Tibial artery (tissue), 4 donors: Measurements from ENCODE around the gene IL1RAPL2.
"Not testable (repeated sequence)": the region's sequence is repeated elsewhere in the genome, so short reads cannot be mapped to it uniquely, and the experiment has no call there.

Experiments used
- DNase-seq, 2 donors: peaks; one replicate each; pipeline ENCODE4 v3.0.0-alpha.2; 2019
- H3K27ac ChIP-seq, 2 donors: fragments of 200-600 bp; sonication (generic) in 1 of 2; 1 replicate in 1 of 2; 2 replicates in 1 of 2; pipeline ENCODE4 v1.5.1; 2018 to 2019; ENCODE audit warnings: mild to moderate bottlenecking in 1 of 2
- H3K27me3 ChIP-seq, 2 donors: fragments of 200-600 bp; sonication (generic) in 1 of 2; one replicate each; pipeline versions ENCODE4 v1.5.1 to v1.6.0; 2016 to 2019
- H3K36me3 ChIP-seq, 3 donors: fragments of 200-600 bp; sonication (generic) in 2 of 3; one replicate each; pipeline ENCODE4 v1.5.1; 2016 to 2019; ENCODE audit warnings: mild to moderate bottlenecking in 2 of 3
- H3K4me1 ChIP-seq, 4 donors: fragments of 200-600 bp; sonication (generic) in 2 of 4; 1 replicate in 3 of 4; 2 replicates in 1 of 4; pipeline ENCODE4 v1.5.1; 2016 to 2019
- H3K4me3 ChIP-seq, 2 donors: fragments of 200-600 bp; sonication (generic) in 1 of 2; 1 replicate in 1 of 2; 2 replicates in 1 of 2; pipeline ENCODE4 v1.5.1; 2018 to 2019; ENCODE audit warnings: mild to moderate bottlenecking in 2 of 2
- H3K9me3 ChIP-seq, 3 donors: fragments of 200-600 bp; sonication (generic) in 1 of 3; one replicate each; pipeline ENCODE4 v1.5.1; 2016 to 2019
- intact Hi-C: fragments of 100-400 bp; cut with DNase I; formaldehyde crosslinking; loops from one replicate; pipeline ENCODE4 v1.15.0; 2023; ENCODE audit warnings: low total_unique reads
- TF ChIP-seq, protein P1 (sequence below), 2 experiments: fragments of 200-600 bp in 1 of 2; fragments of 450-650 bp in 1 of 2; IDR thresholded peaks; one replicate each; pipeline ENCODE4 v1.5.1; 2017 to 2019; ENCODE audit warnings: antibody characterized with exemption in 2 of 2, mild to moderate bottlenecking in 1 of 2, moderate library complexity in 1 of 2

IL1RAPL2 gene

DNA sequence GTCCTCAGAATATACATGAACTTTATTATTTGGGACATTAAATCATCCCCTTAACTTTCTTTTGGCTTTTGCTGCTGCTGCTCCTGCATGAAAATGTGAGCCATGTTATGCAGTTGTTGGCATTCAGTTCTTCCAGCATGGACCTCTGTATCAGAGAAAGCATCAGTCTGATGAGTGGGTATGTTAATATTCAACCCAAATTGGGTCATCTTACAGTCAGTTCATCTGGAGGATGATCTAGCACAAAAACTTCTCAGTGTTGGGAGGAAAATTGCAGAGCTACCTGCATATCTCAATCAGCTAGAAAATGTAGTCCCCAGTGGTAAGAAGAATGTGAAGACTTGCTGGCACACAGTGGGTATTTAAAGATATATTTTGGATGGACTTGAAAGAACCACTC lies 96.7 kb downstream of the IL1RAPL2 start:
- no peak overlapping the region for H3K4me3 ChIP-seq
- no peak overlapping the region for H3K27ac ChIP-seq
- TF ChIP-seq, protein P1, sequence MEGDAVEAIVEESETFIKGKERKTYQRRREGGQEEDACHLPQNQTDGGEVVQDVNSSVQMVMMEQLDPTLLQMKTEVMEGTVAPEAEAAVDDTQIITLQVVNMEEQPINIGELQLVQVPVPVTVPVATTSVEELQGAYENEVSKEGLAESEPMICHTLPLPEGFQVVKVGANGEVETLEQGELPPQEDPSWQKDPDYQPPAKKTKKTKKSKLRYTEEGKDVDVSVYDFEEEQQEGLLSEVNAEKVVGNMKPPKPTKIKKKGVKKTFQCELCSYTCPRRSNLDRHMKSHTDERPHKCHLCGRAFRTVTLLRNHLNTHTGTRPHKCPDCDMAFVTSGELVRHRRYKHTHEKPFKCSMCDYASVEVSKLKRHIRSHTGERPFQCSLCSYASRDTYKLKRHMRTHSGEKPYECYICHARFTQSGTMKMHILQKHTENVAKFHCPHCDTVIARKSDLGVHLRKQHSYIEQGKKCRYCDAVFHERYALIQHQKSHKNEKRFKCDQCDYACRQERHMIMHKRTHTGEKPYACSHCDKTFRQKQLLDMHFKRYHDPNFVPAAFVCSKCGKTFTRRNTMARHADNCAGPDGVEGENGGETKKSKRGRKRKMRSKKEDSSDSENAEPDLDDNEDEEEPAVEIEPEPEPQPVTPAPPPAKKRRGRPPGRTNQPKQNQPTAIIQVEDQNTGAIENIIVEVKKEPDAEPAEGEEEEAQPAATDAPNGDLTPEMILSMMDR (IDR thresholded peaks at IDR 0.05), result no peak
- intact Hi-C loops, result no loop called here
- H3K4me1 ChIP-seq, result peaks cover 0 to 8% (median 2%) of the 10 kb centered on the region in 4 donors
- no peak for DNase-seq
- H3K27me3 ChIP-seq, result no peaks in the 10 kb centered on the region
- no peaks in the 10 kb centered on the region for H3K36me3 ChIP-seq
- H3K9me3 ChIP-seq, result no peaks in the 10 kb centered on the region

DNA sequence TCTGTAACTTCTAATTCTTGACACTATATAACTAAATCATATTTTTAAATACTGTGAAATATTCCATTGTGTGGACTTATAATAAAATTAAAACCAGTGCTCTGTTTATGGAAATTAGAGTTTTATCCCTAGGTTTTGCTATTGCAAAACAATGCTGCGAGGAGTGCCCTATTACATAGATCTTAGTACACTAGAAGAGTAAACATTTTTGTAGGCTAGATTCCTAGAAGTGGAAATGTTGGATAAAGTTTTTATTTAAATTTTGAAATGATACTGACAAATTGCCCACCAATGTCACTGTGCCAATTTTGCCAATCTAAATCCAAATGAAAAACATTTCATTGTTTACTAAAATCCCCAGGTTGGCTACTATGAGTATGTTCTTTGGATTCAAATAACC lies 99.7 kb downstream of the IL1RAPL2 start:
- Histone ChIP-seq H3K4me3 (no peak overlapping the region), H3K27me3 (no peaks in the 10 kb centered on the region), H3K27ac (no peak overlapping the region), H3K9me3 (no peaks in the 10 kb centered on the region), H3K36me3 (no peaks in the 10 kb centered on the region), H3K4me1 (no peaks in the 10 kb centered on the region)
- DNase-seq, result no peak
- intact Hi-C loops, result no loop called here
- TF ChIP-seq, protein P1 (IDR thresholded peaks at IDR 0.05), result no peak

DNA sequence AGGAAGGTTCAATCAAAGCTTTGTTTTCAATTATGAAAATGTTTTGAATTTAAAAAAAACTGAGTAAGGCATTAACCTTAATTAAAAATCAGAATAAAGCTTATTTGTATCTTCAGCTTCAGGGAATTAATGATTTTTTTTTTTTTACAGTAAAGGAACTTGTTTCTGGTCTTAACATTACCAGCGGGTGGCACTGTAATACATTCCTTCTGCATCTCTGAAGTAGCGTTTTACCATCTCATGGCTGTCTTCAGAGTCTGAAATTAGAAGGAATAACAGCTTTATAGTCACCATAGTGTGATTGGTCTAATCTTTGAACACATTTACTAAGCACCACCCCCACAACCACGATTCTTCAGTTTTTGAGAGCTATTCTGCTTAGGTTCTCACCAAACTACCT lies 102.6 kb downstream of the IL1RAPL2 start:
- Histone ChIP-seq H3K9me3 (no peaks in the 10 kb centered on the region), H3K4me3 (no peak overlapping the region), H3K27ac (no peak overlapping the region), H3K36me3 (no peaks in the 10 kb centered on the region), H3K4me1 (no peaks in the 10 kb centered on the region), H3K27me3 (no peaks in the 10 kb centered on the region)
- intact Hi-C loops, result no loop called here
- no peak for DNase-seq
- TF ChIP-seq, protein P1 (IDR thresholded peaks at IDR 0.05), result peak; percentile 27 to 31

DNA sequence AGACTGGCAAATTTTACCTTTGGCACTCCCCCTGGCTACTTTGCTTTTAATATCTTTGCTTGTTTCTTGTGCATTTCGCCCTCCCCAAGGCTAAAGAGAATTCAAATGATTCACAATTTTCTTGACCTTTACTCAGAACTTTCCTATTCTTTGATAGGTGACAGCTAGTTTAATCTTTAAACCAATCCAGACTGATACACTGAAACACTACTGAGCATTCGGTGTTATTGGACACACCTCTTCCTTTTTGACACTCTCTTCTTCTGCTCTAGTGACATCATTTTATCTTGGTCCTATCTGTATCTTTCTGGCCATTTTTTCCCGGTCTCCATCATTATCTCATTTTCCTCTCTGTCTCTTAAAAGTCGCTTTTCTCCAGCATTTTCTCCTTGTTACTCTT lies 103.1 kb downstream of the IL1RAPL2 start:
- H3K36me3 ChIP-seq, result no peaks in the 10 kb centered on the region
- DNase-seq, result no peak
- TF ChIP-seq, protein P1 (IDR thresholded peaks at IDR 0.05), result no peak
- H3K4me1 ChIP-seq, result no peaks in the 10 kb centered on the region
- no peaks in the 10 kb centered on the region for H3K9me3 ChIP-seq
- H3K4me3 ChIP-seq, result no peak overlapping the region
- no peak overlapping the region for H3K27ac ChIP-seq
- H3K27me3 ChIP-seq, result no peaks in the 10 kb centered on the region
- intact Hi-C loops, result no loop called here

DNA sequence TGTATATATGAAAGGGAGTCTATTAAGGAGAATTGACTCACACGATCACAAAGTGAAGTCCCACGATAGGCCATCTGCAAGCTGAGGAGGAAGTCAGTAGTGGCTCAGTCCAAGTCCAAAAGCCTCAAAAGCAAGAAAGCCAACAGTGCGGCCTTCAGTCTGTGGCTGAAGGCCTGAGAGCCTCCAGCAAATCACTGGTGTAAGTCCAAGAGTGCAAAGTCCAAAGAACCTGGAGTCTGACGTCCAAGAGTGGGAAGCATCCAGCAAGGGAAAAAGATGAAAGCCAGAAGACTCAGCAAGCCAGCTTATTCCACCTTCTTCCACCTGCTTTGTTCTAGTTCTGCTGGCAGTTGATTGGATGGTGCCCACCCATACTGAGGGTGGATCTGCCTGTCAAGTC lies 104.1 kb downstream of the IL1RAPL2 start:
- H3K9me3 ChIP-seq, result no peaks in the 10 kb centered on the region
- no peak overlapping the region for H3K4me3 ChIP-seq
- TF ChIP-seq, protein P1 (IDR thresholded peaks at IDR 0.05), result no peak
- H3K27me3 ChIP-seq, result no peaks in the 10 kb centered on the region
- no peaks in the 10 kb centered on the region for H3K36me3 ChIP-seq
- H3K4me1 ChIP-seq, result no peaks in the 10 kb centered on the region
- intact Hi-C loops, result no loop called here
- H3K27ac ChIP-seq, result no peak overlapping the region
- no peak for DNase-seq

DNA sequence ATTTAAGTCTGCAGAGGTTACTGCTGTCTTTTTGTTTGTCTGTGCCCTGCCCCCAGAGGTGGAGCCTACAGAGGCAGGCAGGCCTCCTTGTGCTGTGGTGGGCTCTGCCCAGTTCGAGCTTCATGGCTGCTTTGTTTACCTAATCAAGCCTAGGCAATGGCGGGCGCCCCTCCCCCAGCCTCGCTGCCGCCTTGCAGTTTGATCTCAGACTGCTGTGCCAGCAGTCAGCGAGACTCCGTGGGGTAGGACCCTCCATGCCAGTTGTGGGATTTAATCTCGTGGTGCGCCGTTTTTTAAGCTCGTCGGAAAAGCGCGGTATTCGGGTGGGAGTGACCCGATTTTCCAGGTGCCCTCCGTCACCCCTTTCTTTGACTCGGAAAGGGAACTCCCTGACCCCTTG lies 111.5 kb downstream of the IL1RAPL2 start:
- H3K9me3 ChIP-seq, H3K36me3 ChIP-seq, DNase-seq, H3K27me3 ChIP-seq, intact Hi-C loops, H3K4me3 ChIP-seq, H3K27ac ChIP-seq, H3K4me1 ChIP-seq: not testable (repeated sequence)
